Renal cortical epithelial cell (primary cell): ENCODE data around the gene KIF5C. TPM values are rescaled to one million over a fixed set of nuclear protein-coding genes. Genes with fewer than 3 reads are reported as not detected.
"Not testable (repeated sequence)": the region's sequence is repeated elsewhere in the genome, so short reads cannot be mapped to it uniquely, and the experiment has no call there.

Source experiments
- DNase-seq: peaks from one replicate; pipeline ENCODE4 v3.0.0-alpha.2; 2011; ENCODE audit warnings: low read depth
- total RNA-seq: library from RNA; depleted of rRNA; stranded (reverse); fragments of >200 nt; gene quantifications from 2 replicates; pipeline ENCODE4 v1.2.3, GENCODE V29; 2014

Gene KIF5C
- total RNA-seq, 1 donor from 2014 or later = 2.1 TPM

DNA sequence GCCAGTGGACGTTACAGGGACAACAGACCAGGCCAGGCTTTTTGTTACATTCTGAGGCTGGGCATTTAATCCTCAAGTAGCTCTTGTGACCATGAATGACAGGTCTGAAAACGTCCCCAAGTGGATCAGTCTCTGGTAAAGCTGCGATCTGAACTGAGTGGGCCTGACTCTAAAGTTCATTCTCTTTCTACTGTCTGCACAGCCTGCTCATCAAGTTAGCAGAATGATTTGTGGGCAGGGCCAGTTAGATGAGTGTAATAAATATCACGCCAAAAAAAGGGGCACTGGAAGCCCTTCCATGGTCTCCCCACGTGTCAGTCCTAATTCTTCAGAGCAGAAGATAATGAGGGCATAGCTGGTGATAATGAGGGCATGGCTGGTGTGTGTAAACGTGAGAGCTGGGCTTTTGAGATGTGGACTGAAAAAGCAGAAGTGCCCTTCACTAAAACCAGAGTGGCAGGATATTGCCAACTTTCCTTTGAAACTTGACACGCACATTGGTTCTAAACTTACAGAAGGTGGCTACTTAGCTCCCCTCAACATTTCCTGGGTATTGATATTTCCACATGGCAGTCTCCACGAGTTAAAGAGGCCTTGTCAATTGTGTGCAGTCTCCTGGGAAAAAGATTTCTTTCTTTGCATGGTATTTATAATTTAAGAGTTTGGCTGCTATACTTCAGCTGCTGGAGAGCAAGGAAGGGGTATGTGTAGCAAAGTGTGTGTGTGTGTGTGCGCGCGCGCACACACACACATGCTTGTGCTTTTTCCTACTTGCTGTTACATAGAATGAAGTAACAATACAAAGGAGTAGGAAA lies 90.8 kb downstream of the KIF5C start:
- DNase-seq = no peak

- DNase-seq = no peak
Measured at GRCh38 chr2:148966438-148966758, 91.4 kb downstream of the KIF5C start.

GRCh38 chr2:148967056-148967455 lies 92.0 kb downstream of the KIF5C start:
- DNase-seq = no peak

GRCh38 chr2:148967578-148967977 lies 92.6 kb downstream of the KIF5C start:
- DNase-seq = no peak

GRCh38 chr2:148968301-148968700 lies 93.3 kb downstream of the KIF5C start:
- DNase-seq = no peak

DNA sequence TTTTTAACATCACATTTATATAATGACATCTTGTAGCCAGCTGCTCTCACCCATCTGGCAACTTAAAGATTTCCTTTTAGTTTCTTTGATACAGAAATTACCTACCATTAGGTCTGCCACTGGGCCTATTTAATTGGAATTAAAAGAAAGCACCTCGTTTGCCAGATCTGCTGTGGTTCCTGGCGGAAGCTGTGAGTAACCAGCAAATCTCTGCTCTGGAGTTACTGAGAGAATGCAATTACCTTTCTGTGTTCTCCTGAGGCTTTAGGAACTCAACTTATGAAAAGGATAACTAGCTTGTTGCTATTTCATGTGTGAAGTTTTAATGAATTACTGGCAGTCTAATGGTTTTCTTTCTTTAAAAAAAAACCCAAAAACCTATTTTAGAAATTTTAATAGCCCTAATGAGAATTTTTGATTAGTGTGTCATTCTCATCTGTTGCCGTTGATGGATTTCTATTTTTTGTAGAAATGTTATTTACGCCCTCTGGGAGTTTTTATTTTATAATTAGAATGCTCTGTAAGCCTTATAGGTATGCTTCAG lies 93.8 kb downstream of the KIF5C start:
- no peak for DNase-seq

DNA sequence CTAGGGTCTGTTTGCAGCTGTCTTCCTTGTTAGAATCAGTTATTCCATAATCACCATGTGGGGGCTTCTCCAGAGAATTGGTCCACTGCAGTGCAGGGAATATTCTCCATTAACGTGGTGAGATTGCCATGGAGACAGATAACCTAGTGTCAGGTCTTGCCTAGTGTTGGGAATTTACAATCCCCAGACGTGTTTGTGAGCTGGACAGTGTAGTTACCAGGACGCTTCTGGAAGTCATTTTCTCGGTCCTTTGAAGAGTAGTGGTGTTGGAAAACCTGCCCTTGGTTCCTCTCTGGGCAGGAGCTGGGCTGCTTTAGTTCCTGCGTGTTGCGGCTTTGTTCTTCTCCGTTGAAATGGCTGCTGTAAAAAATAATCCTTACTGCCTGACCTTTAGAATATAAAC lies 94.6 kb downstream of the KIF5C start:
- DNase-seq = no peak

GRCh38 chr2:148970385-148970784 lies 95.4 kb downstream of the KIF5C start:
- no peak for DNase-seq

GRCh38 chr2:148971547-148971946 lies 96.5 kb downstream of the KIF5C start:
- no peak for DNase-seq

GRCh38 chr2:148974095-148974494 lies 99.1 kb downstream of the KIF5C start:
- DNase-seq = no peak

DNA sequence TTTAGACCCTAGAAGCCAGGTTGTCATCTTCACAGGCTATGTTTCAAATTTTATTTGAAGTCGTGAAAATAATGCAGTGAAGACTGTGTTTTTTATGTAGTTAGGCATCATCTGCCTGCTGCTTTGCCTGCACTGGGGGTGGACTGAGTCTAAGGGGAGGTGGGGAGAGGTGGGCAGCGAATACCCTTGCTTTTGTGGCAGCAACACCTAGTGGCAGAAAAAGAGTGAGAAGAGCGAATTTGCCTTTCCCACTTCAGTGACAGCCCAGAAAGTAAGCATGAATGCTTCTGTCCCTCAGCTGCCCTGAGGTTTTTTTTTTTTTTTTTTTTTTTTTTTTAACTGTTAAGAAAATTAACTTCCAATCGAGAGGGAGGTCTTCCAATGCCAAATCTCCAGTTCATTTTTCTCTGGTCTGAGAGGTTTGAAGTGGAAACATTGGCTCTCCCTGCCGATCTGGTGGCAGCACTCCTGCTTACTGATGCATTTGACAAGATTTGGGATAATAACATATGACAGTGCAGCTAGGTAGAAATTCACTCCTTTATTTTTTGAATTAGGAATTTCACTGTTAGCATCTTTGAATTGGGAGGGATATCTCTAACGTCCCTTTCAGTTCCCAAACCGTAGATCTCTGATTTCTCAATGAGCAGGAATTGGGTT lies 103.1 kb downstream of the KIF5C start:
- no peak for DNase-seq

GRCh38 chr2:148978706-148979105 lies 103.7 kb downstream of the KIF5C start:
- DNase-seq = no peak

GRCh38 chr2:148979164-148979918 lies 104.3 kb downstream of the KIF5C start:
- no peak for DNase-seq

GRCh38 chr2:148979919-148980277 lies 104.9 kb downstream of the KIF5C start:
- DNase-seq = no peak

- DNase-seq = not testable (repeated sequence)
Measured at GRCh38 chr2:148980496-148980895, 105.5 kb downstream of the KIF5C start.

- no peak for DNase-seq
Measured at GRCh38 chr2:148981324-148981723, 106.3 kb downstream of the KIF5C start.

GRCh38 chr2:148981781-148982180 lies 106.8 kb downstream of the KIF5C start:
- no peak for DNase-seq

DNA sequence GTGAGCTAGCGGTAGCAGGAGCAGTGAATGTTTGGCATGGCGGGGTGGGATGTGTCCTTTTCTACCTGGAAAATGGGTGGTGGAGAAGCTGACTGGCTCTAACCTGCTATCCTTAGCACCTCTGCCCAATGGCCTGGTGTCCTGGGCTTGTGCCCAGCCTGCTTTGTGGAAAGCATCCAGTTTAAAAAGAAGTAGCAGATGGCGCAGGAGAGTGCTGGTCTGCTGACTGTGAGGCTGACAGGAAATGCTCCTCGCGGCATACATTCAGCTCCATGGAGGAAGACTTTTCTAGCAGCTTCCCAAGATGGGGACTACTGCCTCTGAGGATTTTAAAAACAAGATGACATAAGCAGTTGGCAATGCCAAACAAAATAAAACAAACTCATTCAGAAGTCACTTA lies 107.3 kb downstream of the KIF5C start:
- DNase-seq = peak; percentile 7

DNA sequence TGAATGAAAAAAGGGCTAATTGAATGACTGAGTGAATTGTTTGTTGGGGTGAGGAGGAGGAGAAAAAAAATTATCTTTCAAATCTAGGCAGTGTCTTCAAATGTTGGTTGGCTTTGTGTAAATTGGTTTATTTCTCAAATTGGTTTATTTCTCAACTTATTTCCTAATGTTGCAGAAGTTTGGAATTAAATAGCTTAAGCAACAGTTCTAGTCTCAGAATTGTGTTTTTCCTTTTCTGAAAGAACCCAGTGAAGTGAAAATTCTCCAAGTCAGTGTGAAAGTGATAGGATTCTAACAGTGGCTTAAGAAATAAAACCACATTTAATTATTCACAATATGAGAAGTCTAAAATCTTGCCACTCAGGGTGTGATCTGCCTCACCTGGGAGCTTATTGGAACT lies 108.9 kb downstream of the KIF5C start:
- DNase-seq = no peak

DNA sequence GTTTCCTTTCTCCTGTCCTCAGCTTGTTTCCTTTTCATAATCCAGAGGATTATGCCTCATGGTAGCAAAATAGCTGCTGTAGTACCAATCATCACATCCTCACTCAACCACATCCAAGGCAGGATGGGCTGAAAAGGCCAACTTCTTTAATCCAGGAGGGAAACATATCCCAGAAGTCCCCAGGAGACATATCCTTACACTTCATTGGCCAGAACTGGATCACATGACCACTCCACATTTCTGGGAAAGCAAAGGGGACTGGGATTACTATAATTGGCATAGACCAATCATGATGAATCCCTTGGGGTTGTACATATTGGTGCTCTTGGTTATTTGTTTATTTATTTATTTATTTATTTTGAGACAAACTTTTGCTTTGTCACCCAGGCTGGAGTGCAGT lies 109.4 kb downstream of the KIF5C start:
- DNase-seq = no peak

DNA sequence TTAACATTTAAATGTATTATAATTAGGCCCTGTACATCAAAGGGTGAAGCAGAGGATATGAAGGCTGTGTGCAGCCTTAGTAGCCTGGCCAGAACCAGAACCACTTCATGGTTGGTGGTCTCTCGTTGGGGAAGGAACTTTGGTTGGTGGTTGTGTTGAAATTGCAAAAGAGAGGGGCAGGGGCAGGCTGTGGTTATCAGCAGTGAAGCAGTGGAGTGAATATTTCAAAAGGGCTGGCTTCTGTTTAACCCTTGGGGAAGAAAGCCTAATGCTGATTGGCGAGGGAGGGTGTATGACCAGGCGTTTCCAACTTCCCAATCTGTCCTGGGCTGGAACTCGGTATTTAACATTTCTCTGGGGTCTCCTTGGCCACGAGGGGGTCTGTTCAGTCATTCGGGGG lies 112.3 kb downstream of the KIF5C start:
- DNase-seq = no peak

- no peak for DNase-seq
Measured at GRCh38 chr2:148988337-148988736, 113.3 kb downstream of the KIF5C start.
